ENCODE data around the gene BTBD16. TPM values are rescaled to one million over a fixed set of nuclear protein-coding genes. Genes with fewer than 3 reads are reported as not detected.

The BTBD16 gene
- total and polyA plus RNA-seq, 4 donors: 0.42 to 2.8 (median 1.8) TPM

Small RNA genes within 50 kb of the gene (small RNA-seq; reads per million reads assigned to genes)
- not detected for gene RNU6-728P

Other genes starting within 250 kb of the BTBD16 start
- 10 to 100 TPM; 15.9 to 24.3 TPM for gene PLEKHA1, start 103.4 kb downstream of the BTBD16 start, total RNA-seq
- gene PLEKHA1, start 103.4 kb downstream of the BTBD16 start, polyA plus RNA-seq: 10 to 100 TPM; 21.5 to 29.2 TPM
- under 1 TPM in 1 of 2 donors, not detected in 1; 0.17 TPM for gene ARMS2, start 183.4 kb downstream of the BTBD16 start, total RNA-seq
- gene ARMS2, start 183.4 kb downstream of the BTBD16 start, polyA plus RNA-seq: not detected
- 10 to 100 TPM in 1 of 2 donors, 1 to 10 TPM in 1; 4.3 to 73.3 TPM for gene HTRA1, start 190.3 kb downstream of the BTBD16 start, total RNA-seq
- 100 to 1,000 TPM in 1 of 2 donors, 10 to 100 TPM in 1; 71.0 to 289 TPM for gene HTRA1, start 190.3 kb downstream of the BTBD16 start, polyA plus RNA-seq